ACC112 (cell line): ENCODE results near the gene GMIP.

Experiments
- H2AFZ ChIP-seq: fragments of 200-600 bp; sonication (generic); one replicate; pipeline ENCODE4 v1.6.0; 2017; ENCODE audit warnings: antibody characterized with exemption, low read length; ENCODE audit not compliant: unreplicated experiment
- H3K27ac ChIP-seq: fragments of 200-600 bp; sonication (generic); 2 replicates; pipeline ENCODE4 v1.5.1; 2014; ENCODE audit warnings: low read depth, mild to moderate bottlenecking, antibody characterized with exemption, low read length, moderate library complexity
- H3K27me3 ChIP-seq: fragments of 200-600 bp; sonication (generic); 2 replicates; pipeline ENCODE4 v1.6.1; 2014; ENCODE audit warnings: mild to moderate bottlenecking, antibody characterized with exemption, low read length, moderate library complexity, mixed read lengths; ENCODE audit not compliant: insufficient read depth
- H3K36me3 ChIP-seq: fragments of 200-600 bp; sonication (generic); 2 replicates; pipeline ENCODE4 v1.6.1; 2016; ENCODE audit warnings: mild to moderate bottlenecking, antibody characterized with exemption, low read length, moderate library complexity, mixed read lengths; ENCODE audit not compliant: insufficient read depth
- H3K4me1 ChIP-seq: fragments of 200-600 bp; sonication (generic); one replicate; pipeline ENCODE4 v1.6.1; 2016; ENCODE audit warnings: low read length, mixed read lengths; ENCODE audit not compliant: insufficient read depth, unreplicated experiment, control insufficient read depth
- H3K4me3 ChIP-seq: fragments of 200-600 bp; sonication (generic); 2 replicates; pipeline ENCODE4 v1.5.1; 2014; ENCODE audit warnings: mild to moderate bottlenecking, low read depth, low read length
- H3K79me2 ChIP-seq: fragments of 200-600 bp; sonication (generic); one replicate; pipeline ENCODE4 v1.6.0; 2016; ENCODE audit warnings: low read length; ENCODE audit not compliant: control insufficient read depth, unreplicated experiment, insufficient read depth

GMIP gene

DNA sequence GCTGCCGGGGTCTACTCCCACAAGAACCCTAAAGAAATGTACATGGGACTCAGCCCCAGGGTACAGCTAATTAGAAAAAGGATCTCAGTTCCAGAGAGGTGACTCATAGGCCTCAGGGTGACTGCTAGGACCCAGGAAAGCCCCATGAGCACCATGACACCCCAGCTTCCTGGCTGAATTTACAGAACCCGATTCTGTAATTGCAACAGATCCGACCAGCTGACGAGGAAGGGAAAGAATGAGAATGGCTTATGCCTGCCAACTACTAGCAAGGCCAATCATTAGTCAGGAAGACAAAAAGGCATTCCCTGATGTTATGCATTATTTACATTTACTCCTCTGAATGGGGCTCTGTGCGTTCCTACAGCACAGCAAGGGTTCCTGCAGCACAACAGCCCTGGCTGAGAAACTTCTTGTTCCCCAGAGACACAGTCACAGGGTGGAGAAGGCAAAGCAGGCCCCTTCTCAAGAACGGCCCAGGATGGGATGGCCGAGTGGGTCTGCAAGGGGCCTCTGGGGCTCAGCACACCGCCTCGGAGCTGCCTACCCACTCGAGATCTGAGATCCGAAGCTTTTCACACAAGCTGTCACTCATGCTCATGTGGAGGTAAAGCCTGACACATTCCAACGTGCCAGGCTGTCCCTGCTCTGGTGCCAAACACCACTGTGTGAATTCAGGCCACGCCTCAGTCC lies 52.2 kb downstream of the GMIP start:
- Histone ChIP-seq H3K4me1 (peaks cover 20% of the 10 kb centered on the region), H3K36me3 (no peaks in the 10 kb centered on the region), H2AFZ (peak overlapping the region; percentile 75), H3K27me3 (no peaks in the 10 kb centered on the region), H3K27ac (peak overlapping the region; percentile 93), H3K79me2 (no peaks in the 10 kb centered on the region), H3K4me3 (peak overlapping the region; percentile 53; the same call in 1 of the 2 replicates)

DNA sequence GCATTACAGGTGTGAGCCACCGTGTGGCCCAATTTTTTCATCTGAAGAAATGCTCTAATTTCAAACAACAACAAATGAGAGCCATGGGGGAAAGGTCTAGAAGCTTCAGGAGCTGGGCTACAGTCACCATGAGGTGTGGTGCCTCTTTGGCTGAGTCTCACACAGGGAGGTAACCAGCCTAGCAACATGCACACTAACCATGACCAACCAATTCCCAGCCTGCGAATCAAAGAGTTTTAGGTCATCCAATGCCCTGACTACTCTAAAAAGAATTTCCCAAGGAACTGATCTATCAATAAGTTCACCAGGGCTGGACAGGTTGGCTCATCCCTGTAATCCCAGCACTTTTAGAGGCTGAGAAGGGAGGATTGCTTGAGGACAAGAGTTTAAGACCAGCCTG lies 54.9 kb downstream of the GMIP start:
- Histone ChIP-seq H2AFZ (no peak overlapping the region), H3K27ac (no peak overlapping the region), H3K79me2 (no peaks in the 10 kb centered on the region), H3K4me1 (peaks cover 11% of the 10 kb centered on the region), H3K4me3 (no peak overlapping the region), H3K36me3 (no peaks in the 10 kb centered on the region), H3K27me3 (no peaks in the 10 kb centered on the region)

DNA sequence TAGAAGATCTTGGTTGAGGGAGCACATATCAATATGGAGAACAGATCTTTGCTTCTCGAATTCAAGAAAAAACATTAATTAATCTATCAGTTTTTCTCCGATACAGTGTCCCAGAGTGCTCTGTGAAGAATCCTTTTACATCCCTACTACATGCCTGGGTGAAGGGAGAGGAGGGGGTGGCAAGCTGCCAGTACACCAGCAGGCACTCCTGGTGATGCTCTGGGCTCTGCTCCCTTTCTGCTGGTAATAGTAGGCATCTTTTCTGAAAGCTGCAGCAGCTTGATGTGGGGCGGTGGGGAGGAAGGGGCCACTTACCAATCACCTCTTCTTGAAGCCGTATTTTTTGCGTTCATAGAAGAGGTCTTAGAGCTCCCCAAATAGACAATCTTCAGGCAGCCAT lies 55.7 kb downstream of the GMIP start:
- H3K36me3 ChIP-seq: no peaks in the 10 kb centered on the region
- no peak overlapping the region for H3K27ac ChIP-seq
- no peaks in the 10 kb centered on the region for H3K27me3 ChIP-seq
- peaks cover 11% of the 10 kb centered on the region for H3K4me1 ChIP-seq
- H3K79me2 ChIP-seq: no peaks in the 10 kb centered on the region
- no peak overlapping the region for H2AFZ ChIP-seq
- no peak overlapping the region for H3K4me3 ChIP-seq

DNA sequence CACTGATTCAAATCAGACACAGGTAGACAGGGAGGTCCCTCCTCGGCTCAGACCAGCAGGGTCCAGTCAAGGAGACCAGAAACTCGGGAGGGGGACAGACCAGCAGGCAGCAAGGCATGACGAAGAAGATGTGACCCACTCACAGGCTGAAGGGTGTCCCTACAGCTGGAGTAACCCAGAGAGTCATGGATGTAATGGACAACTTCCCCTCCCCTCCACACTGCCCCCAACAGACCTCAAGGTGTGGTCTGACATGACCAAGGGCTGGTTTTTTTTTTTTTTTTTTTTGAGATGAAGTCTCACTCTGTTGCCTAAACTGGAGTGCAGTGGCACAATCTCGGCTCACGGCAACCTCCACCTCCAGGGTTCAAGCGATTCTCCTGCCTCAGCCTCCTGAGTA lies 59.1 kb downstream of the GMIP start:
- no peaks in the 10 kb centered on the region for H3K79me2 ChIP-seq
- H2AFZ ChIP-seq: no peak overlapping the region
- no peaks in the 10 kb centered on the region for H3K36me3 ChIP-seq
- H3K4me1 ChIP-seq: no peaks in the 10 kb centered on the region
- no peak overlapping the region for H3K27ac ChIP-seq
- H3K4me3 ChIP-seq: no peak overlapping the region
- H3K27me3 ChIP-seq: no peaks in the 10 kb centered on the region

DNA sequence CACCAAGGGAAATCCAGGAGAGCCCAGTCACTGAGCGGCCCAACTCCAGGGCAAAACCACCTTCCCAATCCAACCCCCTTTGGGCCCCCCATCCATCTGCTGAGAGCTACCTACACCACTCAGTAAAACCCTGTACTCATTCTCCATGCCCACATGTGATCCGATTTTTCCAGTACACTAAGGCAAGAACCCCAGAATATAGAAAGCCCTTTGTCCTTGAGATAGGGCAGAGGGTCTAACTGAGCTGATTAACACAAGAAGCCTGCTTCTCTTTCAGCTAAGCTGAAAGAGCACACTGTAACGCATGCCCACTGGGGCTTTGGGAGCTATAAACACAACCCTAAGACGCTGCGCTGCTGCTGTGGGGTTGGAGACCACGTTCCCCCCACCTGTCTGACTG lies 61.0 kb downstream of the GMIP start:
- Histone ChIP-seq H3K27me3 (no peaks in the 10 kb centered on the region), H3K27ac (no peak overlapping the region), H3K4me3 (no peak overlapping the region), H3K36me3 (no peaks in the 10 kb centered on the region), H2AFZ (no peak overlapping the region), H3K79me2 (no peaks in the 10 kb centered on the region), H3K4me1 (no peaks in the 10 kb centered on the region)

DNA sequence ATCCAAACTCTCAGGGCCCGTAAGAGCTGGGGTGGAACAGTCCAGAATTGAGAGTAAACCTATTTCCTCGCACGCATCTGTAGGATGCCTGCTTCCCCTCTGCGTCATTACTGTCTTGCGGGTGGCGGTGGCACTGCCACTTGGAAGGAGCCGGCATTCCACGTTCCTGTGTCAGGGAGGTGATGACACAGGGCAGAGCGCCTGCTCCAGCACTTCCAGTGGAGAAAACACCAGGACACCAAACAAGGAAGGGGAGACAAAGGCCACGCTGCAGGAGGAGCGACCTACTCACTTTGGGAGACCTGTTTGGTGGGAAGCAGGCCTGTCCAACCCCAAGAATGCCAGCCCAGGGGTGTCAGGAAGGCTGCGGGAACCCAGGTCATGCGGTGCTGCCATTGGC lies 62.1 kb downstream of the GMIP start:
- H2AFZ ChIP-seq: no peak overlapping the region
- no peaks in the 10 kb centered on the region for H3K79me2 ChIP-seq
- no peak overlapping the region for H3K4me3 ChIP-seq
- H3K27me3 ChIP-seq: no peaks in the 10 kb centered on the region
- no peak overlapping the region for H3K27ac ChIP-seq
- H3K36me3 ChIP-seq: no peaks in the 10 kb centered on the region
- no peaks in the 10 kb centered on the region for H3K4me1 ChIP-seq

DNA sequence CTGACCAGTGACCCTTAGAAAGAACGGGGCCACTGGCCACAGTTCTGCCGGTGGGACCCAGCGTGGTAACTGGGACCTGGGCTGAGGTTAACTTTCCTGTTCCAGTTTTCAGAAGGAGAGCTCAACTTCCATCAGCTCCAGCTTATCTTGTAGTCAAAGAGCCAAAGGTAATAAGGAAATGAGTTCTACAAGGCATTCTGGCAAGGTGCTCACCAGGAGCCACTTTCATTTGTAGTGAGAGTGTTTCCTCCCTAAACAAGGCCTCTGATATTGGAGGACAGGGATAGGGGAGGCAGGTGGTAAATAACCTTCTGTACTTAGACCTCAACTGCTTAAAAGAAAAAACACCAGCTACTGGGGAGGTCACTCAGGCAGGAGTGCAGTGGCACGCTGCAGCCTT lies 63.0 kb downstream of the GMIP start:
- no peaks in the 10 kb centered on the region for H3K36me3 ChIP-seq
- no peak overlapping the region for H2AFZ ChIP-seq
- no peaks in the 10 kb centered on the region for H3K4me1 ChIP-seq
- no peak overlapping the region for H3K4me3 ChIP-seq
- no peak overlapping the region for H3K27ac ChIP-seq
- H3K27me3 ChIP-seq: no peaks in the 10 kb centered on the region
- H3K79me2 ChIP-seq: no peaks in the 10 kb centered on the region

DNA sequence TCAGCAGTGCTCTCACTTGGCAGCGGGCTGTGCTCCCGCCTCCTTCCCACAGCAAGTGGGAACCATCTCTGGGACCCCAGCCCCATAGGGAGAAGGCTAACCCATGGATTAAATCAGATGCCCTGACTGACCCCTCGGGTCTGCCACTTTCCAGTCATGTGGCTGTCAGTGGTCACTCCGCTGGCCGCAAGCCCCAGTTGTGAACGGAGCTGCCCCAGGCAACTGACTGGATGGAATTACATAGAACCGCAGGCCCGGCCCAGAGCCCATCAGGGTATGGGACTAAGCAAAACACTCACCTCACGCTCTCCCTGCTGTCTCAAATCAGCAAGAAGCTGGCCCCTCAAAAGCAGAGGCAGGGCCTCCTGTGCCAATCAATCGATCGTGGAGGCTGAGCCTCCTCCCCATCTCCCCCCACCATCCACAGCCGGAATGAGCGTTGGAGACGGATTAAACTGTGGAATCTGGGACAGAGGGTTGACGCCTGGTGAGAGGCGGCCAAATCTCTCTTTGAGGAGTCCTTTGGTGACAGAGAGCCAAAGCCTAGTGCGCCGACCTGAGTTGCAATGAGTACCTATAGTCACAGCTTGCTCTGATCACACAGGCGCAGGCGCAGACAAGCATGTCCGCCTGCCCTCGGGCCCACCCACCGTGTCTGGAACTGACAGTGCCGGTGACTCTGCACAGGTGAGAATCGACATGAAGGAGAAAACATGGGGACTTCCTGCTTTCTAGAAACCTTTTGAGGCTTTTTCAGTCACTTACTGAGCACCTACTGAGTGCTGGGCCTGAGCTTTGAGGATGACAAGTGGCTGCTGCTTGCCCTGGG lies 63.7 kb downstream of the GMIP start:
- no peaks in the 10 kb centered on the region for H3K36me3 ChIP-seq
- no peak overlapping the region for H3K4me3 ChIP-seq
- no peak overlapping the region for H3K27ac ChIP-seq
- no peaks in the 10 kb centered on the region for H3K79me2 ChIP-seq
- H3K27me3 ChIP-seq: no peaks in the 10 kb centered on the region
- no peaks in the 10 kb centered on the region for H3K4me1 ChIP-seq
- H2AFZ ChIP-seq: no peak overlapping the region
